ENCODE results near the gene CDK2AP2. TPM values are rescaled to one million over a fixed set of nuclear protein-coding genes. Genes with fewer than 3 reads are reported as not detected.
A peak's percentile ranks its signal among the peaks of the same experiment; 100 is the strongest.
"Not testable (repeated sequence)": the region's sequence is repeated elsewhere in the genome, so short reads cannot be mapped to it uniquely, and the experiment has no call there.

CDK2AP2 gene
- total RNA-seq, 1 donor from 2014 or later: 97.9 TPM

DNA sequence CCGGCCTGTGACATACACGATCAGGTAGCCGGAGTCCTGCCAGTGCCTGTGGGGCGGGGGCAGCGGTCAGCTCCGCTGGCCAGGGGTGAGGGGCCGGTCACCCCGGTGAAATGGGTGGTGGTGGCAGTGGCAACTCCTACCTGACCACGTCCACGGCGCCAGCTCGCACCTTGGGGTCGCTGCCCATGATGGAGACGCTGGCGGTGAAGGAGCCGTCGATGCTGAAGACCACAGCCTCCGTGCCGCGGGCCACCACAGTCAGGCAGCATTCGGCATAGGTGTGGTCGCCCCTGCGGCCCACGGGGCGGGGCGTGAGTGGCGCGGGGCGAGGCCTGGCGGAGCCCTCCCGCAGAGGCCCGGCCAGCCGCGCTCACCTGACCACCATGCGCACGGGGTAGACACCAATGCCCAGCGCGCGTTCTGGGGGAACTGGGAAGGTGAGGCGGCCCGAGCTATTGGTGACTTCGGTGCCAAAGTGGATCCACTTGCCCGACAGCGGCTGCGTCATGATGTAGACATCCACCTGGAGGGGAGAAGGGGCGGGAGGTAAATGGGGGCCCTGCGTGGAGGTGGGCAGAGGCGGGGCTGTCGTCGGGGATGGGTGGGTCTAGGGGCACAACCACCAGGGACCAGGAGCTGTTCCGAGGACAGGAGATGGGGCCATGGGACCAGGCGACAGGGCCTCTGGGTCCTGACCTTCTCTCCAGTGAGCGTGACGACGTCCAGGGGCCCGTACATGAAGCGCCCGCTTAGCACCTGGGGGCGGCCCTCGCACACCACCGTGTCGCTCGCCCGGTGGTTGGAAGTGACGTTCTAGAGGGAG lies 14.2 kb downstream of the CDK2AP2 start:
- H3K36me3 Mint-ChIP-seq (ENCODE audit: low read depth): peaks cover 50% of the 10 kb centered on the region
- DNase-seq: no peak
- intact Hi-C loops (cut with micrococcal nuclease): no loop called here

DNA sequence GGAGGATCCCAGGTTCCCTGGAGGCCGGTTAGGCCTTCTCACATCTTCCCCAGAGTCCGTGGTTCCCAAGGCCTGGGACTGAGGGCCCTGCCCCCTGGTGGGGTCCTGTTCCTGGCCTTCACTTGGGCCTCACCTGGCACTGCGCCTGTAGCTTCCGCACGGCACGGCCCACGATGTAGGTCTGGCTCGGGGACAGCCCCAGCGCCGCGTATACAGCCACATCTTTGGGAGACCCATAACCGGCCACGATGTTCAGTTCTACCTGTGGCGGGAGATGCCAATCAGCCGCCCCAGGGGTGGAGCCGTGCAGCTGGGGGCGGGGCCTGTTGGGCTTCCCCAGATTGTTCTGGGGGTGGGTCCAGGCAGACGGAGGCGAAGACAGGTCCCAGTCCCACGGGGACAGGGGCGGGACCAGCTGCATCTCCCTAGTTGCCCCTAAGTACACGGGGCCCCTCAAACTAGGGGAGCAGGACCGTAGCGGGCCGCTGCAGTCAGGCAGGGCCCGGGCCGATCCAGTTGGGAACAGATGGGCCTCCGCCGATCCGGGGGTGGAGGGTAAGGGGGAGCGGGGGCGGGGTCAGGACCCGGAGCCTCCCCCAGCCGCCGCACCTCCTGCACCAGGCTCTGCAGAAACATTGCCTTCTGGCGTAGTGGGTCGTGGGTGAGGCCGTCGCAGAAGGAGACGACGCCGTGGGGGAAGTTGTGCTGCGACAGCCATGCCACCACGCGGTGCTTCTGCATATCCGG lies 15.0 kb downstream of the CDK2AP2 start:
- peaks cover 55% of the 10 kb centered on the region for H3K36me3 Mint-ChIP-seq (ENCODE audit: low read depth)
- no peaks in the 10 kb centered on the region for H3K9me3 Mint-ChIP-seq
- no peak overlapping the region for H3K27ac Mint-ChIP-seq
- peaks cover 16% of the 10 kb centered on the region for H3K4me1 Mint-ChIP-seq
- intact Hi-C loops (cut with micrococcal nuclease): no loop called here
- H3K4me3 Mint-ChIP-seq: no peak overlapping the region
- H3K27me3 Mint-ChIP-seq: no peaks in the 10 kb centered on the region
- DNase-seq: peak; percentile 74

More for the DNA sequence above, 14.2 kb downstream of the CDK2AP2 start:
- Mint-ChIP-seq H3K4me3 (no peak overlapping the region), H3K4me1 (peaks cover 8% of the 10 kb centered on the region), H3K27me3 (no peaks in the 10 kb centered on the region), H3K27ac (no peak overlapping the region), H3K9me3 (no peaks in the 10 kb centered on the region)

DNA sequence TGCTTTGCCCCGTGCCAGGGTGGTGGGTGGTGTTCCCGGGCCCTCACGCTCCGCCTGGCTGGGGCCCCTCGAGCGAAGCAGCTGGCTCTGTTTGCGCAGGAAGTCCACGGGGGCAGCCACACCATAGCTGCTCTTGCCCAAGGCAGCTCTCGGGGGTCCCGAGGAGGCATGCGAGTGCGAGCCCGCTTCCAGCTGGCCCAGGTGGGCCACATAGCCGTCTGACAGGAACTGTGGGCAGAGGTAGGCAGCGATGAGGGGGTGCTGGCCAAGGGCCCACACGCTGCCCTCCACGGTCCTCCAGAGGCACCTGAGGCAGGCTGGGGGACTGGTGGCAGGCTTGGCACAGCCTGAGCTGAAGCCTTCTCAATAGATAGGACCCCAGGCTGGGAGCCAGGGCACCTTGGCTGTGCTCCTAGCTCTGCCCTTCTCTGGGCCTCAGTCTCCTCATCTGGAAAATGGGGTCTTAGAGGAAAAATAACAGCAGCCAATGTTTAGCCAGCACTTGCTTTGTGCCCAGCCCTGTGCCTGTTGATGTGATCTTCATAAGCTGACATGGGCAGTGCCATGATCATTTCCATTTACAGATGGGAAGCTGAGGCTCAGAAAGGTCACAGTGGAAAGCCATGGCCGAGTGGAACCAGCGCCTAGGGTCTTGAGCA lies 15.8 kb downstream of the CDK2AP2 start:
- Mint-ChIP-seq H3K4me3 (no peak overlapping the region), H3K36me3 (ENCODE audit: low read depth) (peaks cover 57% of the 10 kb centered on the region), H3K9me3 (no peaks in the 10 kb centered on the region)

DNA sequence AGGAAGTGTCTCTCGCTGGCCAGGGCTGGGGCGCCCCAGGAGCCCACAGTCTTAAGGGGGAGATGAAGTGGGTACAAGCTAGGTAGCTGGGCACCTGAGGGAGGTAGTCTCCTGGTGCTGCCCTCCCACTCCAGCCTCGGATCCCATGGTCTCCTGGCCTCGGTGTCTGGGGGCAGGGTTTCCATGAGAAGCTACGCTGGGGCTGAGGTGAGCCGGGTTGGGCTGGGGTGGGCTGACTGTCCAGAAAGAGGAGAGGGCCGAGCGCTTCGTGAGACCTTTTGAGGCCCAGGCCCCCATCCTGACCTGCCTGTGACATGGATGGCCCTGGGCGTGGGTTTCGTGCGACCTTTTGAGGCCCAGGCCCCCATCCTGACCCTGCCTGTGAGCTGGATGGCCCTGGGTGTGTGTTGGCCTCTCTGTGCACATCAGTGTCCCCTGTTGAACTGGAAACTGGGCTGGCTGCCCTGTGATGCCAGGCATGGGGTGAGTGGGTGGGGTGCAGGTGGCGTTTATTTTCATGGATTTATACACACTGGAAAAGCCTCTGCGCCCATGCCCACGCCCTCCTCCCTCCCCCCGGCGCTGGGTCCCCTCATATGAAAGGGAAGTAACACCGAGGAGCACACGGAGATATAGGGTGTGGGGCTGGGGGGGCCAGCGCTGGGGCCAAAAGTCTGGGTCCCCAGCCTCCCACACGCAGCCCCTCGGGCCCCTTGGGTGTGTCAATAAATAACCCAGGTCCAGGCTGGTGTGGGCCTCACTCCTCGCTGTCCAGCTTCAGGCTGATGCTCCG lies 16.5 kb downstream of the CDK2AP2 start:
- intact Hi-C loops (cut with micrococcal nuclease): no loop called here
- Mint-ChIP-seq H3K27me3 (no peaks in the 10 kb centered on the region), H3K36me3 (ENCODE audit: low read depth) (peaks cover 58% of the 10 kb centered on the region), H3K27ac (peak overlapping the region; percentile 73), H3K4me1 (peaks cover 30% of the 10 kb centered on the region), H3K9me3 (peaks cover under 1% of the 10 kb centered on the region), H3K4me3 (no peak overlapping the region)
- DNase-seq: no peak

More for the DNA sequence above, 15.8 kb downstream of the CDK2AP2 start:
- no peak overlapping the region for H3K27ac Mint-ChIP-seq
- intact Hi-C loops (cut with micrococcal nuclease): no loop called here
- H3K4me1 Mint-ChIP-seq: peaks cover 23% of the 10 kb centered on the region
- H3K27me3 Mint-ChIP-seq: no peaks in the 10 kb centered on the region
- no peak for DNase-seq

DNA sequence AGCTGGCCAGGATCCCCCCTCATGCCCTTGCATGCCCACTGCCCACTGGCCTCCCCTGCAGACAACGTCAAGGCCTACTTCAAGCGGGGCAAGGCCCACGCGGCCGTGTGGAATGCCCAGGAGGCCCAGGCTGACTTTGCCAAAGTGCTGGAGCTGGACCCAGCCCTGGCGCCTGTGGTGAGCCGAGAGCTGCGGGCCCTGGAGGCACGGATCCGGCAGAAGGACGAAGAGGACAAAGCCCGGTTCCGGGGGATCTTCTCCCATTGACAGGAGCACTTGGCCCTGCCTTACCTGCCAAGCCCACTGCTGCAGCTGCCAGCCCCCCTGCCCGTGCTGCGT lies 17.3 kb downstream of the CDK2AP2 start:
- Mint-ChIP-seq H3K27me3 (no peaks in the 10 kb centered on the region), H3K9me3 (peaks cover 6% of the 10 kb centered on the region), H3K27ac (peak overlapping the region; percentile 73), H3K36me3 (ENCODE audit: low read depth) (peaks cover 59% of the 10 kb centered on the region), H3K4me3 (no peak overlapping the region), H3K4me1 (peaks cover 36% of the 10 kb centered on the region)
- DNase-seq: no peak
- intact Hi-C loops (cut with micrococcal nuclease): no loop called here

DNA sequence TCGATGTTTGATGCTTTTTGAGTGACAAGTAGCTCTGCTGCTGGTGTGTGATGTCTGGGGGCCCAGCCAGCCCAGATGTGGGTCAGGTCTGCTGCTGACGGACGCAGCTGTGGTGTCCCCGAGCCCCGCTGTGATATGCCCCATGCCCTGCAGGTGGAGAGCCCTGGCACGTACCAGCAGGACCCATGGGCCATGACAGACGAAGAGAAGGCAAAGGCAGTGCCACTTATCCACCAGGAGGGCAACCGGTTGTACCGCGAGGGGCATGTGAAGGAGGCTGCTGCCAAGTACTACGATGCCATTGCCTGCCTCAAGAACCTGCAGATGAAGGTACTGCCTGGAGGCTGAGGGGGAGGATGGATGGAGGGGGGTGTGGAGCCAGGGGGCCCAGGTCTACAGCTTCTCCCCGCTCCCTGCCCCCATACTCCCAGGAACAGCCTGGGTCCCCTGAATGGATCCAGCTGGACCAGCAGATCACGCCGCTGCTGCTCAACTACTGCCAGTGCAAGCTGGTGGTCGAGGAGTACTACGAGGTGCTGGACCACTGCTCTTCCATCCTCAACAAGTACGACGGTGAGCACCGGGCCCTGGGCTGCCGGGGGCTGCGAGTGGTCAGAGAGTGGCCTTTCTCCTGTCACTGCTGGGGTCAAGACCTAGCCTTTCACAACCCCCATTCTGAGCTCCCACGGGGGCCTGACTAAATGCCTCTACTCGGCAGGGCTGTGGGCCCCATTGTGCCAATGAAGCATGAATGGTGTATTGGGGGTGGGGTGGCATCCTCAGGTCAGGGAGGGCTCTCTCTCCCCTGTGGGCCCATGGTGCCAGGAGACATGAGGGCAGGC lies 17.9 kb downstream of the CDK2AP2 start:
- intact Hi-C loops (cut with micrococcal nuclease): loop anchor here (10.0 kb wide), 1 partner anchor 535 kb away; the partner anchor contains the start of gene PC
- no peaks in the 10 kb centered on the region for H3K27me3 Mint-ChIP-seq
- peaks cover 6% of the 10 kb centered on the region for H3K9me3 Mint-ChIP-seq
- no peak overlapping the region for H3K4me3 Mint-ChIP-seq
- peak overlapping the region; percentile 86 for H3K27ac Mint-ChIP-seq
- DNase-seq: no peak
- H3K4me1 Mint-ChIP-seq: peaks cover 38% of the 10 kb centered on the region
- H3K36me3 Mint-ChIP-seq (ENCODE audit: low read depth): peaks cover 59% of the 10 kb centered on the region

DNA sequence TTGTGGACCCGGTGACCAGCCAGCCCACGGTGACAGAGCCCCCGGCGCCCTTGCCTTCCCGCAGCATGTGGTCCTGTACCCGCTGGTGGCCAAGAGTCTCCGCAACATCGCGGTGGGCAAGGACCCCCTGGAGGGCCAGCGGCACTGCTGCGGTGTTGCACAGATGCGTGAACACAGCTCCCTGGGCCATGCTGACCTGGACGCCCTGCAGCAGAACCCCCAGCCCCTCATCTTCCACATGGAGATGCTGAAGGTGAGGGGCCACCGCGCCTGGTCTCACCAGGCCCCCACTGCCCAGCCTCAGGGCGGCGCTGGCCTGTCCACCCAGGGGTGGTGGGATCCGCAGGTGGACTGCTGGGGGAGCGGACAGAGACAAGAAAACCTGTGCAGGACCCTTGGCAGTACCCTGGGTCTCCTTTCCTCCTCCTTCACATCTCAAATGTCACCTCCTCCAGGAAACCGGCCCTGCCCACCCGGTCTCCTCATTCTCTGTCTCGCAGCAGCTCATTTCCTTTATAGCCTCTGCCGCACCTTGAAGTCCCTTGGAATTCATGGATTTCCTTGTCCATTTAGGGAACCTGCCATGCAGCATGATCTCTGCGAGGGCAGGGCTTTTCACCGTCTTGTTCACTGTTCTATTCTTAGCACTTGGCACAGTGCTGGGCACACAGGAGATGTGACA lies 18.6 kb downstream of the CDK2AP2 start:
- Mint-ChIP-seq H3K4me3 (no peak overlapping the region), H3K9me3 (peaks cover 6% of the 10 kb centered on the region), H3K4me1 (peaks cover 46% of the 10 kb centered on the region), H3K27ac (peak overlapping the region; percentile 99), H3K36me3 (ENCODE audit: low read depth) (peaks cover 66% of the 10 kb centered on the region), H3K27me3 (no peaks in the 10 kb centered on the region)
- intact Hi-C loops (cut with micrococcal nuclease): loop anchor here (10.0 kb wide), 1 partner anchor 535 kb away; the partner anchor contains the start of gene PC
- DNase-seq: no peak

DNA sequence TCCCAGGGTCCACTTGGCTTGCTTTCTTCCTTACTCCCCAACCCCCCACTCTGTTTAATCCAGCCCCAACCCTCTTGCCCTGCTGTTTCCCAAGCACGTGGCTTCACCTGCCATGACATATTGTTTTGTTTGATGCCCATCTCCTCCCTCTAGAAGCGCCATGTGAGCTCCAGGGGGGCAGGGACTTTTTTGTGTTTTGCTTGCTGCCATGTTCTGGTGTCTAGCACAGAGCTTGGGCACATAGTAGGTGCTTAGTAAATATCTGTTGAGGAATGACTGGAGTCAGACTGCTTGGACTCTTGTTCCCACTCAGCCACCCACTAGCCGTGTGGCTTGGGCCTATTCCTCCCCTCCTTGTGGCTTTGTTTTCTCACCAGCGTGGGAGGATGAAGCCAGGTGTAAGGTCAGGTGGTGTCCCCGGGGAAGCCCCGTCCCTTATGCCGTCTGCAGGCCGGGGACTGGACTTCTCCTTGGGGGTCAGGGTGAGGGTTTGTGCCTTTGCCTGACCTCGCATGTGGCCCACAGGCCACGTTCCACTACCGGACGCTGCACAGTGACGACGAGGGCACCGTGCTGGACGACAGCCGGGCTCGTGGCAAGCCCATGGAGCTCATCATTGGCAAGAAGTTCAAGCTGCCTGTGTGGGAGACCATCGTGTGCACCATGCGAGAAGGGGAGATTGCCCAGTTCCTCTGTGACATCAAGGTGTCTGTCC lies 21.3 kb downstream of the CDK2AP2 start:
- peak; percentile 79 for DNase-seq
- Mint-ChIP-seq H3K27me3 (no peaks in the 10 kb centered on the region), H3K9me3 (peaks cover 6% of the 10 kb centered on the region), H3K4me3 (peak overlapping the region; percentile 96), H3K36me3 (ENCODE audit: low read depth) (peaks cover 62% of the 10 kb centered on the region), H3K4me1 (peaks cover 59% of the 10 kb centered on the region), H3K27ac (peak overlapping the region; percentile 99)
- intact Hi-C loops (cut with micrococcal nuclease): loop anchor here (1.0 to 10.0 kb wide), 3 partner anchors 20 to 532 kb away; partner anchors contain the start of genes PC and PTPRCAP

DNA sequence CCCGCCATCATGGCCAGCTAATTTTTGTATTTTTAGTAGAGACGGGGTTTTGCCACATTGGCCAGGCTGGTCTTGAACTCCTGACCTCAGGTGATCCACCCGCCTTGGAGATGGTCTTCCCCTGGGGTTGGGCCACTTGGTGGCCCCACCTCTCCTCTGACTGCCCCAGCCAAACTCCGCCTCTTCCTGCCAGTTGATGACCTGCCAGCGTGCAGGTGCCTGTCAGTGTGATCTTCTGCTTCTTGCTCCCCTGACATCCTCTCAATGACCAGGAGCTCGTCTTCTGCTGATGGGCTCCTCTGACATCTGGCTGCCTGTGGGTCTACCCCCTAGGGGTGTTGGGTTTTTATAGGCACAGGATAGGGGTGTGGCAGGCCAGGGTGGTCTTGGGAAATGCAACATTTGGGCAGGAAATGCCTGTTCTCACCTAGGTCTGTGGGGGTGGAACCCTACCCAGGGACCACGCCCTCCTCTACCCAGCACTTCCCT lies 22.0 kb downstream of the CDK2AP2 start:
- Mint-ChIP-seq H3K4me1 (peaks cover 59% of the 10 kb centered on the region), H3K27ac (peak overlapping the region; percentile 99), H3K4me3 (peak overlapping the region; percentile 96), H3K36me3 (ENCODE audit: low read depth) (peaks cover 58% of the 10 kb centered on the region)
- not testable (repeated sequence) for H3K9me3 Mint-ChIP-seq, H3K27me3 Mint-ChIP-seq
- intact Hi-C loops (cut with micrococcal nuclease): loop anchor here (2.0 to 10.0 kb wide), 3 partner anchors 49 to 531 kb away; partner anchors contain the start of genes PC and PTPRCAP
- peak; percentile 86 for DNase-seq

DNA sequence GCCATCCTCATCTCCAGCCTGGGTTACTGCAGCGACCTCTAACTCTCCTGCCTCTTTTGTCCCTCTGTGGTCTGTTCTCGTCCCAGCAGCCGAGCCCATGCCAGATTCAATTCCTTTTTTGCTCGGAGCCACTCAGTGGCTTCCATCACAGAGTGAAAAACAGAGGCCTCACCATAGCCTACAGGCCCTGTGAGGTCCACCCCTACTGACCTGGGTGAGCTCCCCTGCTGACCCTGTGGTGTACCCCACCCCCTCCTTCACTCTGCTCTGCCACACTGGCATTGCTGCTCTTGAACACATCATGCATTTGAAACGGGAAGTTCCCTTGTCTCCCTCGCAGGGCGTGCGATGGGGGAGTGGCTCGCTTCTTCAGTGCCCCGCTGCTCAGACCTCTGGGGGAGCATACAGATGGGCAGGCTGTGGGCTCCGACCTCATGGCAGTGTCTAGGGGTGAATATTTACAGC lies 23.1 kb downstream of the CDK2AP2 start:
- H3K4me1 Mint-ChIP-seq: peaks cover 59% of the 10 kb centered on the region
- peak overlapping the region; percentile 99 for H3K27ac Mint-ChIP-seq
- peak overlapping the region; percentile 96 for H3K4me3 Mint-ChIP-seq
- H3K36me3 Mint-ChIP-seq (ENCODE audit: low read depth): peaks cover 52% of the 10 kb centered on the region
- H3K9me3 Mint-ChIP-seq: peaks cover 6% of the 10 kb centered on the region
- peak; percentile 89 for DNase-seq
- intact Hi-C loops (cut with micrococcal nuclease): loop anchor here (2.0 to 10.0 kb wide), 3 partner anchors 82 to 530 kb away; partner anchors contain the start of genes GRK2 and PC
- H3K27me3 Mint-ChIP-seq: peaks cover 1% of the 10 kb centered on the region

Data from activated CD4-positive, alpha-beta T cell treated with anti-CD3 and anti-CD28 coated beads, Interleukin-2, amount 10 ng/mL, durations not matched to agents 24 days and 14 days (primary cell).